GM19043 (cell line): ENCODE data around the gene SLC4A4.
"Not testable (repeated sequence)": the region's sequence is repeated elsewhere in the genome, so short reads cannot be mapped to it uniquely, and the experiment has no call there.

Source experiments
- ATAC-seq: cut with Tn5 transposase; IDR thresholded peaks from one replicate; pipeline ENCODE4 v1.9.1; 2021; ENCODE audit warnings: low read depth; ENCODE audit not compliant: unreplicated experiment

SLC4A4 gene

GRCh38 chr4:71406459-71406963, 67.7 kb downstream of the SLC4A4 start:
- ATAC-seq: no peak

- ATAC-seq: not testable (repeated sequence)
These were observed 70.1 kb downstream of the SLC4A4 start for GRCh38 chr4:71408961-71409360.

DNA sequence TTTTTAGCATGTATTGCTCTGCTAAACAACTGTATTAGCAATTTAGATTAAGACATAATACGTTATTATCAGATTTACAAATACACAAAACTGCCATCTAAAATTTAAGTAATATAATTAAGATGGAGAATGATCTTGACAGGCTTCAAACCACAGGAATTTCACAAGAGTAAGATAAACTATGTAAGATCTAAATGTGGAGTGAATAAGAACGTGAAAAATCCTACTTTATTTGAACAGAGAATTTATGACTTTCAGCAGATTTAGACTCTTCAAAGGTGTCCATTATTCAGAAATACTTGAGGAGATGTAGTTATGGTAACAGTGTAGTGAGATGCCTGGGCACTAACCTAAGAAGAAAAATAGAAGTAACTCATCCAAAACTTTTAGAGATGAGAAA, 73.2 kb downstream of the SLC4A4 start:
- ATAC-seq: no peak

- no peak for ATAC-seq
These were observed 76.7 kb downstream of the SLC4A4 start for GRCh38 chr4:71415491-71415890.

DNA sequence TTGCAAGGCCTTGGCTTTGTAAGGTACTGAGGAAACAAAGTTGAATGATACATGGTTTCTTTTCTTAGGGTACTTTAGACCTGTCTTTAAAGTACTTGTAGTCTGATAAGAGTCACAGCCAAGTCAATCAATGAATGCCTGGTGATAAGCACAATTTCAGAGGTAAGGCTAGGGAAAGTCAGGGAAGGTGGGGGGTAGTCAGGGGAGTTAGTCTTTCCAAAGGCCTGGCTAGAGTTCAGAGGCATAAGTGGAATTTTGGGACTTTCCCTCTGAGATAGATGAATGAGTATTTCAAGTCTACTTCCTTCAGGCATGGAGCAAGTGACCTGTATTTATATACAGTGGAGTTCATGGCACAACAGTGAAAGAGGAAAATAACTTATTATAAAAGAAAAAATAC, 78.3 kb downstream of the SLC4A4 start:
- no peak for ATAC-seq

DNA sequence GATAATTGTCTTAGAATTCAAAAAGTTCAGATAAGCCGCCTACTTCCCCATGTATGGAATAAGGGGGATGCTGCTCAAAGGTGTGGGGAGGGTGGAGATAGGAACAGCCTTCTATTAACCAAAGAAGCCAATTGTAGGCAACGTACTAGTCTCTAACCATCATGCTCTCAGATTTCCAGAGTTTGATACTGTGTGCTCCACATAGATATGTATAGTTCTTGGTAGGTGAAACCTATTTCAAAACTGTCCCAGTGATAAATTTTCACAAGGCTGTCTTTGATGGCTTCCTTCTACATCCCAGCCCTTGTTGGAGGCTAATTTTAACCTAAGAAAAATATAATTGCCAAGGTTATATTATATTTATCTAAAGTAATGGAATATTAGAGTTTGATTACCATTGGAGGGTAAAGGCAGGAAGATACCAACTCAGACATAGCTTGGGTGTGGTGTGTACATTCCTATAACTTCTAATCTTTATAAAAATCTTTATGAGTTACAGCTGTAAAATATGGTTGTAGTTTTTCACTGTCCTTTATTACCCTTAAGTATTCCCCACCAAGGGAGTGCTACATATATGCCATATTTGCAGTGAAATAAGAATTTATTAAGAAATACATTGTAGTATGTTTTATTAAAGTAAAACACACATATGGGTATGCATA, 87.7 kb downstream of the SLC4A4 start:
- no peak for ATAC-seq

DNA sequence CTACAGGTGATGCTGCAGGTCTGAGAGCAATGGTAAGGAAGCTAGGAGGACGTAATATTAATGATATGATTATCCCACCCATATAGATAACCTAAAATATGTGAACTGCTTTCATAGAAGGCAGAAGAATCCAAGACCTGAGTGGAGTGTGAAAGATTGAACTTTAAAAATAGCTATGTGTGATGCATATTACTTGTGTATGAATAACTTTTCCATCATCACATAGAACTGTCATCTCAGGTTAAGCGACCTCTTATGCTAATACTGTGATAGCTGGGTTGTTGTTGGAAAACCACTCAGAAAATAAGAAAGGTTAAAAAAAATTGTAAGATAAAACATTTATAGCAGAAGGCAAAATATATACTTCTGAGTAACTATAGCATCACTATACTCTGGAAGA, 90.3 kb downstream of the SLC4A4 start:
- ATAC-seq: no peak

DNA sequence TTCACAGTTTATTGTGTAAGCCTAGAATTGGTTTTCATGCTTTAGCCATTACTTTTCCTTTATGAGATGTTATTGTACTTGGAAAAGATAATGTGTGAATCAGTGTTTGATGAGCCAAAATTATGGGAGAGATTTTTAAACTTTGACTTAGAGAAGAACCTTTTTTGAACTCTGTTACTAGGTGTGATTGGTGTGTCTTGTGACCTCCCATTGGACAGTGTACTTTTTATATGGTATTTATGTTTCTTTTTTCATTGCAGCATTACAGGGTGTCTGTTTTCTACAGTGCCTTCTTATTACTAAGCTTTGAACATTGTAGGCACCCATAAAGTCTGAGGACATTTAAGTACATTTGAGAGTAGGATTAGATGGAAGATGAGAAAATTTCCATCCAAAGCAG, 91.1 kb downstream of the SLC4A4 start:
- no peak for ATAC-seq

- ATAC-seq: no peak
These were observed 91.8 kb downstream of the SLC4A4 start for GRCh38 chr4:71430609-71431008.

DNA sequence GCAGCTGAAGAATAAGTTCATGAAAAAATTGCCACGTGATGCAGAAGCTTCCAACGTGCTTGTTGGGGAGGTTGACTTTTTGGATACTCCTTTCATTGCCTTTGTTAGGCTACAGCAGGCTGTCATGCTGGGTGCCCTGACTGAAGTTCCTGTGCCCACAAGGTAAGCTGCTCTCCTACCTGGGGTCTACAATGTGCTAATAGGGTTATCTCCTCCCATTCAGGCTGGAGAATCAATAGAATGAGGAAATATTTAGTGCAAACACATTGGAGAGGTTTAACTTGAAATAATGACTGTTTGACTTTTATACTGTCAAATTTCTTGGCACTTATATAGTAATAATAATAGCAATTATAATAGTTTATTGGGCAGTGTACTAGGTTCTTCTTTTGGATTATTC, 101.8 kb downstream of the SLC4A4 start:
- ATAC-seq: no peak

GRCh38 chr4:71441186-71442169, 102.7 kb downstream of the SLC4A4 start:
- no peak for ATAC-seq

DNA sequence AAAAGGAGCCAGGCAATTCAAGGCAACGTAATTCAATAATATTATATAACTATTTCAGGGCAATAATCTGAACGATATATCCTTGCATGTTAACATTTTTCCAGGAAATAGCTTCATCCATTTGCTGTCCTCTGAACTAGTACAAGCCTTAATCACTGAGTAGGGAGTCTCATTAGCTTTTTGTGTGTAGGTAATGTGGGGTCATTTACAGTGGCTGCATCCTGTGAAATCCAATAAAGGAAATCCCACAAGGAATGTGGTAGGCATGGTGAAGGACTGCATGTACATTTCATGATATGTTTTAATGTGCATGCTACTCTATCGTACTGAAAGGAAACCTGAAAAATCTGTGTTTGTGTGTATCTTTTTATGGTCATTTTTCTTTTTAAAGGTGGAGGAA, 103.5 kb downstream of the SLC4A4 start:
- no peak for ATAC-seq

GRCh38 chr4:71444395-71444794, 105.6 kb downstream of the SLC4A4 start:
- no peak for ATAC-seq

DNA sequence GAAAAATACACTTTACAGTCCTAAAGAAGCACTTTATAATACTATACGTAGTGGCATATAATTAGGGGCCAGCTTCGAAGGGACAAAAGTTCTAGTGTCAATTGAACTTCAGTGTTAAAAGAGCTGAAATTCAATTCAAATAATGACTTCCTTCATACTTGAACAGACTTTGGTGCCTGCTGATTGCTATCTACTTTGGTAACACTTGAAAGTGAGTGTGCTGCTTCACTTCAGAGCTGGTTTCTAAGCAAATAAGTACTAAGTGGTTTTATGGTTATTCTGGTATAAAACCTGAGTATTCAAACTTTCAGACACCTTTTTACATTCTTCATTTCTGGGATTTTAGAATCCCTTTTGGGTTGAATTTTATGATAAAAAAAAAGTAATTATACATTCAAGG, 107.0 kb downstream of the SLC4A4 start:
- ATAC-seq: no peak

DNA sequence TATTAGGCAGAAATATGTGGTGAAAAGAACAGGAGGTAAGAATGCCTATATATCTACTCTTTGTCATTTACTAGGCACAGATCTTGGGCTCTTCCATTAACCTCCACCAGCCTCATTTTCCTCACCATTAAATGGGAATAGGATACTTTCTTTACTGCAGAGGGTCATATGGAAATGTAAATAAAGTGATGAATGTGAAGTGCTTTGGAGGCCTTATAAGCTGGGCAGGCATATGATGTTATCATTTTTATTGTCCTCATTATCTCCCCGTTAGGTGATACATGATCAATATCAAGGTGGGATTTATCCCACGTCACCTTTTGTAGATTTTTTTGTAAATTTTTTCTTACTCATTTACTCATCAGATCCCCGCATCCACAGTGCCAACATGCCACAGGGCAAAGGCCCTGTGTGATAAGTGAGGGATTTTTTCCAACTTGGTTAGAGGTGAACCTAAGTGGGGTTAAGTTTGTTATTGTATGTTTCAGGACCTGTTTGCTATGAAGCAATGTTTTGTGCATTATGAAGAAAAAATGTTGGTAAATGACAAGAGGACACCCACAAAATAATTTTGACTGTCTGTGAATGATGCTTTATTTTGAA, 107.8 kb downstream of the SLC4A4 start:
- ATAC-seq: no peak

DNA sequence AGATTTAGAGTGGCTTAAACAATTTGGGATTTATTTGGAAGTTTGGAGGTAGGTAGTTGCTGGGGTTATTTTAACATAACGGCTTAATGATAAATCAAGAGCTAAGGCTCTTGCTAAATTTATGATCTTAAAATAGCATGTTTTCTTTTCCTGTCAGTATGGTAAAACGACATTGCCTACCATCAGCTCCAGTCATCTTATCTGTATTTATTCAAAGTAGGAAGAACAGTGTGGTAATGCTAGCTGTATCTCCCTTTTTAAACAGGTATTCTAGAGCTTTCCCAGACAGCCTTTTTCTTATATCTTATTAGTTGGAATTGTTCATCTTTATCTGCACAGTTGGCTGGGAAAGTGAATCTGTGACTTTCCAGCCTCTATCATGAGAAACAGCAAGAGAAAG, 110.2 kb downstream of the SLC4A4 start:
- ATAC-seq: no peak

DNA sequence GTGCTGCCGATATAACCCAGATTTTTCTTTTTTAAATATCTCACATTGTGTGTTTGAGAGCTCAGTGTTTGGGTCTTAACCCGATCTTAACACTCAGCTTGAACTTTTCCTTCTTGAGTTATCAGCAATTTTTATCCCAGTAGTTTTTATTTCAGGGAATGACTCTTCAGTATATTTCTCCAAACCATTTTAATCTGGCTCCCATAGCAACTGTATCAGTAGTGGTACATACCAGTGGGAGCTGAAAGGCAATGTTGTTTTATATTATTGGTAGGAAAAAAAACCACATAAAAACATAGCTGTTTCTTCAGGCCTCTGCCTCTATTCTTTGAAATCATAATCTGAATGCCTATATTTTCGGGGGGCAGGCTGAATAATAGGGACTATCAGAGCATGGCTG, 111.1 kb downstream of the SLC4A4 start:
- ATAC-seq: no peak

DNA sequence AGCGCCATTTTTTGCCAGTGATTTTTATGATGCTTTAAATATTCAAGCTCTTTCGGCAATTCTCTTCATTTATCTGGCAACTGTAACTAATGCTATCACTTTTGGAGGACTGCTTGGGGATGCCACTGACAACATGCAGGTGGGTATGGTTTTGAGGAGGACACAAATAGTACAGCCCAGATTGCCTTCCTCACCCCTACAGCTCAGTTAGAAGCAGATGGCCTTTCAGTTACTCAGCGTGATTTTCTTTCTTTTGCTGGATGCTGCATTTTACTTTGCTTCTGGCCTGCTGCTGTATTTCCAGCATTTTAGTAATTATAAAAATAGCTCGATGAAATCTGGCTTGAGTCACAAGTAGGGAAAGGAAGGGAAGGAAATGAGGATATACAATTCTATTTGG, 114.7 kb downstream of the SLC4A4 start:
- no peak for ATAC-seq

DNA sequence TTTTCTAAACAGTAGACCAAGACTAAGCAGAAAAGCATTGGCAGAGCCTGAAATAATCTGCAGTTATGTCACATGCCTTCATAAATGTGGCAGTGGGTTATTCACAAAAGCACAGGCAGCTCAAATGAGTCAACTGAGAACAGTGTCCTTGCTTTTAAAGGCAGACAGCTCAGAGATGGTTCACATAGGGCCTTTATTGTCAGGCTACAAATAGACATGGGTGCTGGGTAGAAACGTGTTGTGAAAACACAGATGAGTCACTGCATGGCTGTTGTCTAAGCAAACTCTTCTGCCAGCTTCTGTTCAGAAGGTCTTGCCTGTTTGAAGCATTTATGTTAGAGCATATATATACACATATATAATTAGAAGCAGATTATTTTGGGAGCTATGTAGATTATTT, 118.0 kb downstream of the SLC4A4 start:
- no peak for ATAC-seq

DNA sequence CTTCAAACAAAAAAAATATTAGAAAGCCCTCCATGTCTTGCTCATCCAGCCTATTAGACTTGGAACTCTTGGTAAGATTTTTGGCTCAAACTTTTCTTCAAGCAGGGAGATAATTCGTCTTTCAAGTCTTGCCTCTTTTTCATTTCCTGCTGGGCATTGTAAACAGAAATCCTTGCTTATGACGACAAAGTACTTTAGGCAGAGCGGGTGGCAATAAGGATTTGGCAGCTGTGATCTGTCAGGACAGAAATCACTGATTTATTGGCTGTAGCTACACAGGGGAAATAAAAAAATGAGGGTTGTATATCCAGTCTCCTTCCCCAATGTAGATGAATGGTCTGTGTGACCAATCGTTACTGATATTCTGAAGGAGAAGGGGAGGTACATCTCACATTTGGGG, 121.6 kb downstream of the SLC4A4 start:
- no peak for ATAC-seq

- no peak for ATAC-seq
These were observed 122.6 kb downstream of the SLC4A4 start for GRCh38 chr4:71461422-71461821.
